Activated CD8-positive, alpha-beta memory T cell treated with anti-CD3 and anti-CD28 coated beads, Interleukin-2, amount 50 U/mL, for 1 hour (primary cell): ENCODE results near the gene ZC3H11A.
"Not testable (repeated sequence)": the region's sequence is repeated elsewhere in the genome, so short reads cannot be mapped to it uniquely, and the experiment has no call there.

Experiments
- DNase-seq: peaks from one replicate; pipeline ENCODE4 v3.0.0-alpha.2; 2020; ENCODE audit errors: extremely low read depth

The ZC3H11A gene

GRCh38 chr1:203781962-203782361 is 13.5 kb upstream of the ZC3H11A start:
- no peak for DNase-seq

GRCh38 chr1:203789966-203790365 is 5.5 kb upstream of the ZC3H11A start:
- DNase-seq: no peak

- DNase-seq: no peak
Observed at GRCh38 chr1:203791498-203791897, 3.9 kb upstream of the ZC3H11A start.

GRCh38 chr1:203792486-203792885 is 2.9 kb upstream of the ZC3H11A start:
- DNase-seq: no peak

GRCh38 chr1:203793561-203793960 is 1.9 kb upstream of the ZC3H11A start:
- DNase-seq: not testable (repeated sequence)

- DNase-seq: no peak
Observed at GRCh38 chr1:203794764-203795440, 521 bp upstream of the ZC3H11A start.

GRCh38 chr1:203796236-203796605 is 798 bp downstream of the ZC3H11A start:
- DNase-seq: no peak

- no peak for DNase-seq
Observed at GRCh38 chr1:203797216-203797615, 1.8 kb downstream of the ZC3H11A start.

- DNase-seq: no peak
Observed at GRCh38 chr1:203797948-203798655, 2.7 kb downstream of the ZC3H11A start.

- no peak for DNase-seq
Observed at GRCh38 chr1:203799157-203799556, 3.7 kb downstream of the ZC3H11A start.

GRCh38 chr1:203799971-203800370 is 4.5 kb downstream of the ZC3H11A start:
- no peak for DNase-seq

GRCh38 chr1:203805689-203806088 is 10.3 kb downstream of the ZC3H11A start:
- DNase-seq: no peak

GRCh38 chr1:203807196-203807595 is 11.8 kb downstream of the ZC3H11A start:
- no peak for DNase-seq

- no peak for DNase-seq
Observed at GRCh38 chr1:203813581-203814341, 18.3 kb downstream of the ZC3H11A start.

GRCh38 chr1:203818399-203818798 is 23.0 kb downstream of the ZC3H11A start:
- no peak for DNase-seq

GRCh38 chr1:203823306-203823705 is 27.9 kb downstream of the ZC3H11A start:
- DNase-seq: no peak

- DNase-seq: no peak
Observed at GRCh38 chr1:203826175-203826574, 30.8 kb downstream of the ZC3H11A start.

GRCh38 chr1:203828002-203828401 is 32.6 kb downstream of the ZC3H11A start:
- no peak for DNase-seq

- DNase-seq: no peak
Observed at GRCh38 chr1:203828503-203828902, 33.1 kb downstream of the ZC3H11A start.

- DNase-seq: not testable (repeated sequence)
Observed at GRCh38 chr1:203829247-203829646, 33.8 kb downstream of the ZC3H11A start.

- no peak for DNase-seq
Observed at GRCh38 chr1:203835476-203835875, 40.1 kb downstream of the ZC3H11A start.

GRCh38 chr1:203839081-203839480 is 43.7 kb downstream of the ZC3H11A start:
- DNase-seq: no peak
